Measurements from ENCODE around the gene SEC24B.
"Not testable (repeated sequence)": the region's sequence is repeated elsewhere in the genome, so short reads cannot be mapped to it uniquely, and the experiment has no call there.

Gene SEC24B

DNA sequence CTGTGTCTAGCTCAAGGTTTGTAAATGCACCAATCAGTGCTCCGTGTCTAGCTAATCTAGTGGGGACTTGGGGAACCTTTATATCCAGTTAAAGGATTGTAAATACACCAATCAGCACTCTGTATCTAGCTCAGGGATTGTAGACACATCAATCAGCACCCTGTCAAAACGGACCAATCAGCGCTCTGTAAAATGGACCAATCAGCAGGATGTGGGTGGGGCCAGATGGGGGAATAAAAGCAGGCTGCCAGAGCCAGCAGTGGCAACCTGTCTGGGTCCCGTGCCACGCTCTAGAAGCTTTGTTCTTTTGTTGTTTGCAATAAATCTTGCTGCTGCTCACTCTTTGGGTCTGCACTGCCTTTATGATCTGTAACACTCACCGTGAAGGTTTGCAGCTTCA, 124.5 kb downstream of the SEC24B start:
- H3K36me3 ChIP-seq (replicated peaks); H3K4me3 ChIP-seq; in situ Hi-C loops (cut with MboI; ENCODE audit: low sequenced_read_pairs); H3K27me3 ChIP-seq (ENCODE audit: low read depth); H3K4me1 ChIP-seq; H3K9me3 ChIP-seq: not testable (repeated sequence)
- peak in 1 of 2 experiments; percentile 42 for DNase-seq (ENCODE audit: low spot score in 2 of 2)

DNA sequence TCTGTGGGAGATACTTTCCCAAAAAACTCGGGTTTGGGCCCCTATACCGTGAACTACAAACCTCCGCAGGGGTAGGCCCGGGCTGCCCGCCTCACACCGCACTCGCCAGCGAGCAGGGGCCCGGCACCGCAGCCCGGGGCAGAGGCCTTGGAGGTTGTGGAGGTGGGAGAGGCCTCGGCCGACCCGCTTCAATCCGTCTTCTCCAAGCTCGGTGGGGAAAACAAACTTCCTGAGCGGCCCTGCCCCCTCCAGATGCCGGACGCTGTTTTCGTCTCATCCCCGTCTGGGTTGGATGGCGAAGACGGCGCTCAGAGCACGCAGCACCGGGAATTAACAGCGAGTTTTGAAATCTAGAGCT, 126.0 kb downstream of the SEC24B start:
- in situ Hi-C loops (cut with MboI; ENCODE audit: low sequenced_read_pairs): no loop called here
- no peaks in the 10 kb centered on the region for H3K36me3 ChIP-seq (replicated peaks)
- H3K27me3 ChIP-seq (ENCODE audit: low read depth): no peaks in the 10 kb centered on the region
- peak; percentile 19 to 63 for DNase-seq (ENCODE audit: low spot score in 2 of 2)
- H3K4me3 ChIP-seq: peak overlapping the region; percentile 55
- H3K9me3 ChIP-seq: no peaks in the 10 kb centered on the region
- H3K4me1 ChIP-seq: peaks cover 8% of the 10 kb centered on the region

DNA sequence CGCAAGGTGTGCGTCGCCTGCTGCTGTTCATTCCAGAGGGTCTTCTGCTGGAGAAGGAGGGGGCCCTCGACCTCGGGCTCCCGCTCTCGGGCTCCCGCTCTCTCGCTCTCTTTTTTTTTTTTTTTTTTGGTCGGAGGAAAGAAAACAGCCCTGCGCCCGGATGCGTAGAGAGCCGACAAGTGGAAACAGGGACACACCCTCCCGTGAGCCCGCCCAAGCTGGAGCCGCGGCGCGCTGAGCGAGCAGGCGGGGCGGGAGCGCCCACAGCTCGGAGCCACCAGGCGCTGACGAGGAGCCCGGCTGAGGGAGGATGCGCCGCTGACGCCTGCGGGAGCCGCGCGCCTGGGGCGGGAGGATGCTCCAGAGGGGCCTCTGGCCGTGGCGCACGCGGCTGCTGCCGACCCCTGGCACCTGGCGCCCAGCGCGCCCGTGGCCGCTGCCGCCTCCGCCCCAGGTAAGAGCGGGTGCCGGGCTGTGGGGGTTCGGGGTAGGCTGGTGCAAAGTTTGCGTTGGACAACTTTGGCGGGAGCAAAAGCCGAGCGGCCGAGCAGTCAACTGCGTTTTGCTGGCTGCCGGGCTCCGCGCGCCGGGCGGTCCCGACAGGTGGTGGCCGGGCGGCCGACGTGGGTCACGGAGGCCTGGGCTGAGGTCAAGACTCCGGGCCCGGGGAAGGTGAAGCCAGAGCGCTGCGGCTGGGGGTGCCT, 126.5 kb downstream of the SEC24B start, which contains the start of gene MCUB:
Gene MCUB (plus strand): TSS at position 264 of the 704 bp plus-strand sequence. CDS start 92 bp downstream, at position 356.
- in situ Hi-C loops (cut with MboI; ENCODE audit: low sequenced_read_pairs): no loop called here
- no peaks in the 10 kb centered on the region for H3K27me3 ChIP-seq (ENCODE audit: low read depth)
- H3K4me3 ChIP-seq: peak within 1 kb of the TSS; percentile 55
- H3K36me3 ChIP-seq (replicated peaks): no peaks in the 10 kb centered on the region
- peak; percentile 89 to 90 for DNase-seq (ENCODE audit: low spot score in 2 of 2)
- H3K4me1 ChIP-seq: peaks cover 8% of the 10 kb centered on the region
- no peaks in the 10 kb centered on the region for H3K9me3 ChIP-seq

DNA sequence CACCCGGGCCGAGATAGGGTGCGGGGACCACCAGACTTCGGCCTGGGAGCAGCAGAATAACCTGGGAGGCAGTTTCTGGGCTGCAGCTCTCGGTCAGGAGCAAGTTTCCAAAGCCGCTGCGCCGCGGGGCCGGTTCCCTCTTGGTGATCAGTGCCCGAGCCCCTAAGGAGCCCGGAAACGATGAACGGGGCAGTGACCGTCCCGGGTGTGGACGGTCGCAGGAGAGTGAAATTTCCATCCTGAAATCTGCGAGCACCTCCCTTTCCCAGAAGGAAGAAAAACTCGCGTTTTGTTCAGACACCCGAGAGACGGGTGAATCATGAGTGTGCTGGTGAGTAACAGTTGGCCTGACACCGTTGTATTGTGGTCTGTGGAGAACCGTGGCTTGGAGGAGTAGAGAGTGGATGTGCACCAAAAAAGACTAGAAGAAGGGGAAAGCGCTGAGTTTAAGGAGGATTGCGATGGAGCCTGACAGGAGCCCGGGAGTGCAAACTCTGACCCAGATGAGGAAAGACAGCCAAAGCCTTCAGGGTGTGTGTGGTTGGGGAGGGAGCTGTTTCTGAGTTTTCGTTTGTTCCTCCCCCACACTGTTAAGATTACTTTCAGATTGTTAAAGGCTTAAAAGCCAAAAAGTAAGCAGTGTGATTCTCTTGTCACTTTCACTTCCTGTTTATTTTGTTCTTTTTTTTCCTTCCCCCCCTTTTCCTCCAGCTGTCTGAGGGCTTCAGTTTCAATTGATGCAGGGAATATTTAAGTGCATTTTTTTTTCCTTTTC, 127.3 kb downstream of the SEC24B start:
- in situ Hi-C loops (cut with MboI; ENCODE audit: low sequenced_read_pairs): no loop called here
- no peaks in the 10 kb centered on the region for H3K9me3 ChIP-seq
- DNase-seq (ENCODE audit: low spot score in 2 of 2): peak; percentile 64 to 92
- H3K4me1 ChIP-seq: peaks cover 8% of the 10 kb centered on the region
- H3K27me3 ChIP-seq (ENCODE audit: low read depth): no peaks in the 10 kb centered on the region
- H3K4me3 ChIP-seq: peak overlapping the region; percentile 55
- H3K36me3 ChIP-seq (replicated peaks): no peaks in the 10 kb centered on the region

DNA sequence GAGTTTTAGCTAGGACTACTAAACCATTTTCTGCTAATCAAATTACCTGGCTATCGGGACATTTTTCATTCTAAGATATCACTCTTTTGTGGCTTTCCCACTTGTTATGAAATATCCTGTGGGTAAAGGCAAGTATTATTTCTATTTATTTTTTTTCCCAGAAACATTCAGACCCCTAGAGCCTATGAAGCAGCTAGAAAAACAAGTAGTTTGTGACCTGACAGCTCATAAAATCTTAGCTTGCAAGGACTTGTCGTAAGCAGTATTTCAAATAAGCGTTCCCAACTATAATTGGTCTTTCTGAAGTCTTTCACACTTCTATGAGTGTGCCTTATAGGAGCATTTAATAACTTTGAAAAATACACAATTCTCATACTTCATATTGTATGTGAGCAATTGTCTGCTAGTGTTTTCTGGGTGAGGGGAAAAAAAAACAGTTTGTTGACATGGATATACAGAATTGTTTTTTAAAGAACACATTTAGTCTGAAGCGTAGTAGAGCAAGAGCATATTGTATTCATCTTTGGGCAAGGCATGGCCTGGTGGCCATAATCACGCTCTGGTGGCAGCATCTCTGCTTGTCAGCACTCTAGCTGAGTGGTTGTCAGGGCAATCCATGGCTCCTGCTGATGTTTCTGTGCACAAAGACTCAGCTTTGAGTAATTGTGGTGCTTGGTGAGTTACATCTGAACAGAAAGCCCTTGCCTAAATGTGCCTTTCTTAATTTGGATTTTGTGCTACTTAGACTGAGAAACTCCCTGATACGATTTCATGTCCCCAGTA, 129.0 kb downstream of the SEC24B start:
- in situ Hi-C loops (cut with MboI; ENCODE audit: low sequenced_read_pairs): no loop called here
- Histone ChIP-seq H3K4me1 (peaks cover 8% of the 10 kb centered on the region), H3K9me3 (no peaks in the 10 kb centered on the region), H3K4me3 (no peak overlapping the region), H3K36me3 (replicated peaks) (no peaks in the 10 kb centered on the region), H3K27me3 (ENCODE audit: low read depth) (no peaks in the 10 kb centered on the region)
- DNase-seq (ENCODE audit: low spot score in 2 of 2): no peak

DNA sequence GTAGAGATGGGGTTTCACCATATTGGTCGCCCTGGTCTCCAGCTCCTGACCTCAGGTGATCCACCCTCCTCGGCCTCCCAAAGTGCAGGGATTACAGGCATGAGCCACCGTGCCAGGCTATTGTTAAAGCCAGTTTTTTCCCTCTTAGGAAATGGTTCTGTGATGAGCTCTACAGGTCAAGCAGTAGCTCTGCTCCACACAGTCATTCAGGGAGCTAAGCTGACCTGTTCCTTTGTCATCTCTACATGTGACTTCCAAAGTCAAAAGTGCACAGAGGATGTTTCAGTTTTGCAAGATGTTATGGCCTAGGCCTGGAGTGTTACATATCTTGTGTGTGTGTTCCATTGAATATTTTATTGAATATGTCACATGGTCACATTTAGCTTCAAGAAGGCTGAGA, 137.9 kb downstream of the SEC24B start:
- Histone ChIP-seq H3K27me3 (ENCODE audit: low read depth) (no peaks in the 10 kb centered on the region), H3K4me1 (no peaks in the 10 kb centered on the region), H3K4me3 (no peak overlapping the region), H3K36me3 (replicated peaks) (no peaks in the 10 kb centered on the region), H3K9me3 (no peaks in the 10 kb centered on the region)
- no peak for DNase-seq (ENCODE audit: low spot score in 2 of 2)
- in situ Hi-C loops (cut with MboI; ENCODE audit: low sequenced_read_pairs): no loop called here

DNA sequence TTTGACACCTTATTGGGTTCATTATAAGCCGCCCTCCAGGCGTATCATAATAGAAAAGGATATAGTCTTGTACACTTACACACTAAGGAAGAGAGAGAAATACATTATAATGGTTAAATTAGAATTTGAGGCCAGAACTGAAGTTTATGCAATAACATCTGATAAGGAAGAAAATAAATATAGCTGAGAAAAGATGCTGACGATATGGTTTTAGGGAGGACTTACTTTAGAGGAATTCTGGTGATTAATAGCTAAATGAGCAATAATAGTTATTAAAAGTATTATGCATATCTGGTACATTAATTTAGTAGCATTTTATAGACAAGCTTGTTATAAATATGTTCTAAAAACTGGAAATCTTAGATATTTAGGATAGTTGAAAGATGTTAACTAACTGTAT, 138.5 kb downstream of the SEC24B start:
- H3K27me3 ChIP-seq (ENCODE audit: low read depth): no peaks in the 10 kb centered on the region
- in situ Hi-C loops (cut with MboI; ENCODE audit: low sequenced_read_pairs): no loop called here
- H3K4me3 ChIP-seq: no peak overlapping the region
- H3K36me3 ChIP-seq (replicated peaks): no peaks in the 10 kb centered on the region
- no peaks in the 10 kb centered on the region for H3K4me1 ChIP-seq
- DNase-seq (ENCODE audit: low spot score in 2 of 2): no peak
- H3K9me3 ChIP-seq: no peaks in the 10 kb centered on the region

DNA sequence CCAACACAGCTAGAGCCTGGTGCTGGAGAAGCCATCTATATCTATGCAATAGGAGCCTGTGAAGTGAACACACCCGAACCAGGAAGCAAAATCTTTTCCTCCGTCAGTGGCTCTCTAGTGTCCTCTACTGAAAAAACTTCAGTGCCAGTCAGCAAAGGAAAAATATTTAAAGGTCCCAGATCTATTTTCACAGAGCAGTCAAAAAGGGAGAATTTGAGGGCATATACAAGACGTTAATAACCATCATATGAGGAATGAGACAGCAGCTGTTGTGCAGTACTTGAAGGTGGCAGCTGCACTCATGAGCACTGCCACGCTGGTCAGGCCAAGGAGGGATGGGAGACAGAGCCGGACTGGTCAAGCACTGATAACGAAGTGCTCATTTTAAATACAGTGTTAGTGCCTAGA, 140.8 kb downstream of the SEC24B start:
- Histone ChIP-seq H3K36me3 (replicated peaks) (no peaks in the 10 kb centered on the region), H3K27me3 (ENCODE audit: low read depth) (no peaks in the 10 kb centered on the region), H3K9me3 (no peaks in the 10 kb centered on the region), H3K4me3 (no peak overlapping the region), H3K4me1 (no peaks in the 10 kb centered on the region)
- DNase-seq (ENCODE audit: low spot score in 2 of 2): no peak
- in situ Hi-C loops (cut with MboI; ENCODE audit: low sequenced_read_pairs): no loop called here

DNA sequence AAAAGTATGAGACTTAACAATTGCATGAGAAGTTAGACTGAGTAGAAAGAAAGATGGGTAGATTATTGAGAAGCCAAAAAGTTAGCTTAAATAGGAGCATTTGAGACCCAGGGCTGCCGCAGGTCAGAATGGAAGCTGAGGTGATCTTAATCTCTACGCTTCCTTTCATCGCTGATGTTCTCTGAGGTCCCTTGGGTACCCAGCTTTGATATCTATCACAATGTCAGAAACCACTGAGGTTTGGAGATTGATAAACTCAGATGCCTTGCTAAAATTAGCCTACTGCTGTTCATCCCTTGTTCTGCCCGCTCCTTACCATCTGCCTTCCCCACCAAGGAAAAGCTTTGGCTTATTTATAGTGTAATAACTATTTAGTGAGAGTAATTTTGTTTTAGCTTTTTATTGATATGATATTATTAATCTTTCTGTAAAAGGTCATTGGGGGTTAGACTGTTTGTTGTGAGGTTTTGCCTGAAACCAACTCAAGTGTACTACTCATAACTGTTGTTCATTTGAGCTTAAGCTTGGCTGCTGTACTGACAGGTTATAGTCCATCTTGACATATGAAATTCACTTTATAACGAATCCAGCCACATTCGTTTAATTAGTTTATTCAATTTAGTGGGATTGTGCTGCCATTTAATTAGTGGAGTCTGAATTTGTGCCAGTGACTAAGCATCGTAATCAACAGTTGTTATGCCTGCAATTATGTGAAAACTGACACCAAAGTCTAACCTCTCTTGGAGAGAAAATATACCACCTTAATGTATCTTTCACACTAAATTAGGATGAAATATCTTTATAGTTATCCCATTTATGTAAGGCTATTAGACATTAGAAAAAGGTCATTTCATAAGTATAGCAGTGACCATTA, 141.6 kb downstream of the SEC24B start:
- H3K9me3 ChIP-seq: no peaks in the 10 kb centered on the region
- H3K4me1 ChIP-seq: no peaks in the 10 kb centered on the region
- H3K27me3 ChIP-seq (ENCODE audit: low read depth): no peaks in the 10 kb centered on the region
- H3K4me3 ChIP-seq: no peak overlapping the region
- H3K36me3 ChIP-seq (replicated peaks): no peaks in the 10 kb centered on the region
- no peak for DNase-seq (ENCODE audit: low spot score in 2 of 2)
- in situ Hi-C loops (cut with MboI; ENCODE audit: low sequenced_read_pairs): no loop called here

DNA sequence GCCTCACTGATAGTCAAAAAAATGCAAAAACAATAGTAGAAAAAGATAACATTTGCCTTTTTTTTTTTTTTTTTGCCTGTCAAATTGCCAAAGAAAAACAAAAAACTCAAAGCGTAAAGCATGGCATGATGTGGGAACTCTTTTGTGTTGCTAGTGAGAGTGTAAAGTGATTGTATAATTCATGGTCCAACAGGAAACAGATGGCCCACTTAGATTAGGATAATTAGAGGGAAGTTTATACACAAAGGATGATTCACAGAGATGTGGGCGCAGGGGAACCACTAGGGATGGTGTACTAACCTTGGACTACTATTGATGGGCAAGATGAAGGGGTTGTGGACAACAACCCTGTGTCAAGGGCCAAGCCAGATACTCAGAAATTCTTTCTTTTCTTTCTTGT, 142.8 kb downstream of the SEC24B start:
- Histone ChIP-seq H3K4me3 (no peak overlapping the region), H3K4me1 (no peaks in the 10 kb centered on the region), H3K9me3 (no peaks in the 10 kb centered on the region), H3K27me3 (ENCODE audit: low read depth) (no peaks in the 10 kb centered on the region), H3K36me3 (replicated peaks) (no peaks in the 10 kb centered on the region)
- no peak for DNase-seq (ENCODE audit: low spot score in 2 of 2)
- in situ Hi-C loops (cut with MboI; ENCODE audit: low sequenced_read_pairs): no loop called here

DNA sequence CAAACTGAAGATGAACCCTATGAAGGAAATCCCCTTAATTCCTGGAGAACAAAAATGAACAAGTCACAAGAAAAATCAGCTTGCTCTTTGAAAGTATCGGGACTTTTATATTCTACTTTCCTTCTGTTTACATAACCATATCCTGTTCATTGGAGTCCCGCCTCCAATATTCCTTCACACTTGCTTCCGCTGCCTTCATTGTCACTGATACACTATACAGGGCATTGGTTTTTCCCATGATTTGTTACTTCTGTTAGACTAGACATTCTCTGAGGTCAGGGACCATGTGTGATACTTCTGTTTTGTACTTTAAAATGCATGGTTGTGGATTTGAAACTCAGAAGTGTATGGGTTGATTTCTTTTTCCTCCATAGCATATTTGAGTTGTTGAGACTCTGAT, 145.2 kb downstream of the SEC24B start:
- 0 out of 2 replicates have a peak, but pooled peaks cover 2% of the 10 kb centered on the region for H3K9me3 ChIP-seq
- in situ Hi-C loops (cut with MboI; ENCODE audit: low sequenced_read_pairs): no loop called here
- H3K4me1 ChIP-seq: no peaks in the 10 kb centered on the region
- H3K36me3 ChIP-seq (replicated peaks): no peaks in the 10 kb centered on the region
- H3K4me3 ChIP-seq: no peak overlapping the region
- DNase-seq (ENCODE audit: low spot score in 2 of 2): no peak
- no peaks in the 10 kb centered on the region for H3K27me3 ChIP-seq (ENCODE audit: low read depth)

DNA sequence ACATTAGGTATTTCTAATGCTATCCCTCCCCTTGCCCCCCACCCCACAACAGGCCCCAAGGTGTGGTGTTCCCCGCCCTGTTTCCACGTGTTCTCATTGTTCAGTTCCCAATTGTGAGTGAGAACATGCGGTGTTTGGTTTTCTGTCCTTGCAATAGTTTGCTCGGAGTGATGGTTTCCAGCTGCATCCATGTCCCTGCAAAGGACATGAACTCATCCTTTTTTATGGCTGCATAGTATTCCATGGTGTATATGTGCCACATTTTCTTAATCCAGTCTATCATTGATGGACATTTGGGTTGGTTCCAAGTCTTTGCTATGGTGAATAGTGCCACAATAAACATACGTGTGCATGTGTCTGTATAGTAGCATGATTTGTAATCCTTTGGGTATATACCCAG, 146.4 kb downstream of the SEC24B start:
- H3K36me3 ChIP-seq (replicated peaks); H3K4me1 ChIP-seq; H3K27me3 ChIP-seq (ENCODE audit: low read depth); in situ Hi-C loops (cut with MboI; ENCODE audit: low sequenced_read_pairs); H3K4me3 ChIP-seq; H3K9me3 ChIP-seq; DNase-seq (ENCODE audit: low spot score in 2 of 2): not testable (repeated sequence)

DNA sequence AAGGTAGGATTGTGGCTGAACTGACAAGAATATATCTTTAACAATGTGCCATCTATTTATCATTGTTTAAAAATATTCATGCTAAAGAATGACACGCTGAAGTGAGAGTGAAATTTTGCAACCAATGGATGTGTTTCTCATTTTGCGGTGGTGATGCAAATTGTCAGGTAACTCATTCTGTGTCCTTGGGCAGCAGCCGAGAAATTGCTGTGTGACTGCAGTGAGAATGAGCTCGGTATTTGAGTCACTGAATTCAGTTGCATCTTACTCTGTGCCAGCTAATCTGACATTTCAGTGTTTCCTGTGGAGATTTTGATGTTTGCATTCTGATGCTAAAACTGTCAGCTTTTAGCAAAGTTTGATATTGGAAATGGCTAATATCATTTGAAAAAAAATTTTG, 154.6 kb downstream of the SEC24B start:
- DNase-seq (ENCODE audit: low spot score in 2 of 2): no peak
- in situ Hi-C loops (cut with MboI; ENCODE audit: low sequenced_read_pairs): no loop called here
- no peaks in the 10 kb centered on the region for H3K36me3 ChIP-seq (replicated peaks)
- no peak overlapping the region for H3K4me3 ChIP-seq
- H3K9me3 ChIP-seq: no peaks in the 10 kb centered on the region
- no peaks in the 10 kb centered on the region for H3K4me1 ChIP-seq
- no peaks in the 10 kb centered on the region for H3K27me3 ChIP-seq (ENCODE audit: low read depth)

Data from HAP-1 (cell line).